ENCODE results near the gene EMCN. TPM values are rescaled to one million over a fixed set of nuclear protein-coding genes. Genes with fewer than 3 reads are reported as not detected.

The EMCN gene
- total and polyA plus RNA-seq, 10 of the 15 experiments (the other 5 are each of a cell fraction or from before 2014, with no cell fraction given): not detected

DNA sequence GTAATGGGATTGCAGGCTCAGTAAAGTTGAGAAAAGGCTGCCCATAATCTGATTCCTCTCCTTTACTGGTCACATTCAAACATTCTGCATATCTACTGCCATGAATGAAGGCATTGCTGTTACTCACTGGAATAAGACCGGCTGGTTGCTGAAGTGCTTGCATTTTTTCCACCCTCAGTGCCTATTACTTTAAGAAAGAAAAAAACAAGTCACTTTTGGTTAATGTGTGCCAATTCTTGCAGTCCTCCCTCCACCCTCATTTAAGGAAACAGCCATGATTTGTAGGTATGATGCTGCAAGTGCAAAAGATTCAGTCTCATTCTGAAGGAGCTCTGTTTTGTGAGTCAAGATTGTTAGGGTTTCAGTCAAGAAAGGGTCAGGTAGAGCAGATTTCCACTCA is 94.9 kb downstream of the EMCN start:
- ChIA-PET SMC1A (ENCODE audit: uncharacterized antibody, unreplicated experiment) (no interaction called here), RAD21 (ENCODE audit: unreplicated experiment) (no interaction called here), POLR2A (no interaction called here), CTCF (no interaction called here)
- no peaks in the 10 kb centered on the region for H3K4me1 ChIP-seq (ENCODE audit: control insufficient read depth, insufficient read depth, low read length)
- ATAC-seq: no peak
- H3K36me3 ChIP-seq (ENCODE audit: control insufficient read depth in 2 of 2, insufficient read depth in 2 of 2, low read length in 1 of 2): no peaks in the 10 kb centered on the region
- H2AFZ ChIP-seq (ENCODE audit: control insufficient read depth, low read depth, low read length): no peak overlapping the region
- no peaks in the 10 kb centered on the region for H3K9me3 ChIP-seq (replicated peaks; ENCODE audit: control insufficient read depth, insufficient read depth, low read length)
- H3K4me3 ChIP-seq: no peak overlapping the region
- H3K79me2 ChIP-seq (ENCODE audit: control insufficient read depth, insufficient read depth, low read length): no peaks in the 10 kb centered on the region
- no peak for DNase-seq (ENCODE audit: low read depth, low spot score)
- TF ChIP-seq TBL1XR1 (IDR thresholded peaks at IDR 0.05; ENCODE audit: low read depth, low read length) (no peak), NFYB (IDR thresholded peaks at IDR 0.05; ENCODE audit: insufficient read depth, low read depth, low read length) (no peak), DPF2 (IDR thresholded peaks at IDR 0.05) (no peak), SREBF1 (IDR thresholded peaks at IDR 0.05; ENCODE audit: low read length) (no peak), CHD2 (IDR thresholded peaks at IDR 0.05; ENCODE audit: borderline replicate concordance, low read depth, low read length) (no peak), SMAD1 (IDR thresholded peaks at IDR 0.05; ENCODE audit: low read depth, partially characterized antibody) (no peak)
- TF ChIP-seq, protein P1, sequence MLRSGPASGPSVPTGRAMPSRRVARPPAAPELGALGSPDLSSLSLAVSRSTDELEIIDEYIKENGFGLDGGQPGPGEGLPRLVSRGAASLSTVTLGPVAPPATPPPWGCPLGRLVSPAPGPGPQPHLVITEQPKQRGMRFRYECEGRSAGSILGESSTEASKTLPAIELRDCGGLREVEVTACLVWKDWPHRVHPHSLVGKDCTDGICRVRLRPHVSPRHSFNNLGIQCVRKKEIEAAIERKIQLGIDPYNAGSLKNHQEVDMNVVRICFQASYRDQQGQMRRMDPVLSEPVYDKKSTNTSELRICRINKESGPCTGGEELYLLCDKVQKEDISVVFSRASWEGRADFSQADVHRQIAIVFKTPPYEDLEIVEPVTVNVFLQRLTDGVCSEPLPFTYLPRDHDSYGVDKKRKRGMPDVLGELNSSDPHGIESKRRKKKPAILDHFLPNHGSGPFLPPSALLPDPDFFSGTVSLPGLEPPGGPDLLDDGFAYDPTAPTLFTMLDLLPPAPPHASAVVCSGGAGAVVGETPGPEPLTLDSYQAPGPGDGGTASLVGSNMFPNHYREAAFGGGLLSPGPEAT (IDR thresholded peaks at IDR 0.05; ENCODE audit: low read depth): no peak
- H3K27me3 ChIP-seq (replicated peaks in 1 of 2; ENCODE audit: control insufficient read depth in 2 of 2, insufficient read depth in 2 of 2, low read length in 1 of 2): no peaks in the 10 kb centered on the region
- no peak overlapping the region for H3K4me2 ChIP-seq (ENCODE audit: control insufficient read depth, insufficient read depth)
- no peak overlapping the region for H3K9ac ChIP-seq (ENCODE audit: control insufficient read depth, insufficient read depth, low read length)
- no peak for FAIRE-seq
- no TSS peak for BruUV-seq (replicated peaks)
- WGBS (ENCODE audit: insufficient coverage, insufficient replicate concordance, low lambda C conversion rate, missing lambda C conversion rate): 0% methylated on average over 1 of the region's 1 CpG
- intact Hi-C loops (cut with micrococcal nuclease; ENCODE audit: unreplicated experiment) (loop anchor here (10.0 kb wide), 1 partner anchor 742 kb away; no protein-coding TSS in a partner anchor), in situ Hi-C loops (cut with MboI) (no loop called here)
- H3K27ac ChIP-seq (ENCODE audit: control insufficient read depth, insufficient read depth): no peak overlapping the region
- no peaks in the 10 kb centered on the region for H4K20me1 ChIP-seq (ENCODE audit: control insufficient read depth, insufficient read depth)
